Hepatocyte (in vitro differentiated cells): ENCODE data around the gene SNPH. TPM values are rescaled to one million over a fixed set of nuclear protein-coding genes. Genes with fewer than 3 reads are reported as not detected.

ENCODE experiments used
- DNase-seq: peaks from one replicate; pipeline ENCODE4 v3.0.0-alpha.2; 2016; ENCODE audit warnings: low spot score
- H2AFZ ChIP-seq: fragments of 200-600 bp; sonication (generic); 2 replicates; pipeline ENCODE4 v1.6.0; 2016; ENCODE audit warnings: antibody characterized with exemption, mild to moderate bottlenecking
- H3K27ac ChIP-seq: fragments of 200-600 bp; sonication (generic); 2 replicates; pipeline ENCODE4 v1.5.1; 2016; ENCODE audit warnings: mild to moderate bottlenecking
- H3K27me3 ChIP-seq: fragments of 200-600 bp; sonication (generic); 2 replicates; pipeline ENCODE4 v1.6.1; 2016
- H3K36me3 ChIP-seq: fragments of 200-600 bp; sonication (generic); replicated peaks from 2 replicates; pipeline ENCODE4 v1.5.1; 2016; ENCODE audit warnings: low read depth; ENCODE audit not compliant: insufficient read depth
- H3K4me1 ChIP-seq: fragments of 200-600 bp; sonication (generic); 2 replicates; pipeline ENCODE4 v1.5.1; 2016; ENCODE audit warnings: mild to moderate bottlenecking, moderate library complexity; ENCODE audit not compliant: insufficient read depth
- H3K4me2 ChIP-seq: fragments of 200-600 bp; sonication (generic); 2 replicates; pipeline ENCODE4 v1.6.0; 2016
- H3K4me3 ChIP-seq: fragments of 200-600 bp; sonication (generic); 2 replicates; pipeline ENCODE4 v1.5.1; 2016; ENCODE audit warnings: mild to moderate bottlenecking
- H3K79me2 ChIP-seq: fragments of 200-600 bp; sonication (generic); 2 replicates; pipeline ENCODE4 v1.6.0; 2017; ENCODE audit warnings: mild to moderate bottlenecking
- H3K9me2 ChIP-seq: fragments of 200-600 bp; sonication (generic); replicated peaks from 2 replicates; pipeline ENCODE4 v1.6.0; 2017; ENCODE audit warnings: mild to moderate bottlenecking; ENCODE audit not compliant: insufficient read depth
- H3K9me3 ChIP-seq: fragments of 200-600 bp; sonication (generic); 2 replicates; pipeline ENCODE4 v1.5.1; 2016; ENCODE audit warnings: low read depth, mild to moderate bottlenecking
- H4K20me1 ChIP-seq: fragments of 200-600 bp; sonication (generic); 2 replicates; pipeline ENCODE4 v1.6.0; 2016; ENCODE audit warnings: mild to moderate bottlenecking; ENCODE audit not compliant: insufficient read depth, poor library complexity, severe bottlenecking
- EZH2 ChIP-seq: fragments of 200-600 bp; sonication (generic); IDR thresholded peaks from 2 replicates; pipeline ENCODE4 v1.6.1; 2016; ENCODE audit warnings: antibody characterized with exemption, mild to moderate bottlenecking, borderline replicate concordance
- EZH2phosphoT487 ChIP-seq: fragments of 200-600 bp; sonication (generic); IDR thresholded peaks from one replicate; pipeline ENCODE4 v1.6.1; 2018; ENCODE audit warnings: antibody characterized with exemption, mild to moderate bottlenecking, low read depth, moderate library complexity; ENCODE audit not compliant: unreplicated experiment, severe bottlenecking
- WGBS: methylation state at CpG from one replicate; pipeline ENCODE4 v1.1.6; 2016; ENCODE audit warnings: low lambda C conversion rate; ENCODE audit errors: missing lambda C conversion rate; 5-methylcytosine and 5-hydroxymethylcytosine counted together
- polyA plus RNA-seq: library from polyadenylated mRNA; unstranded; fragments of >200 nt; fragmentation: Nextera tagmentation; extraction: Ambion mirVana; gene quantifications from 2 replicates; pipeline ENCODE4 v1.2.1, GENCODE V29; 2016
- total RNA-seq: library from RNA; depleted of rRNA; stranded (reverse); fragments of >200 nt; gene quantifications from 2 replicates; pipeline ENCODE4 v1.2.3, GENCODE V29; 2014
- TF ChIP-seq, protein P1 (sequence below): fragments of 200-600 bp; sonication (generic); IDR thresholded peaks from 2 replicates; pipeline ENCODE4 v1.5.1; 2016; ENCODE audit warnings: antibody characterized with exemption, mild to moderate bottlenecking; ENCODE audit not compliant: poor library complexity

Gene SNPH
- total and polyA plus RNA-seq, 2 experiments from 2014 or later, result 2.3 to 3.7 TPM

DNA sequence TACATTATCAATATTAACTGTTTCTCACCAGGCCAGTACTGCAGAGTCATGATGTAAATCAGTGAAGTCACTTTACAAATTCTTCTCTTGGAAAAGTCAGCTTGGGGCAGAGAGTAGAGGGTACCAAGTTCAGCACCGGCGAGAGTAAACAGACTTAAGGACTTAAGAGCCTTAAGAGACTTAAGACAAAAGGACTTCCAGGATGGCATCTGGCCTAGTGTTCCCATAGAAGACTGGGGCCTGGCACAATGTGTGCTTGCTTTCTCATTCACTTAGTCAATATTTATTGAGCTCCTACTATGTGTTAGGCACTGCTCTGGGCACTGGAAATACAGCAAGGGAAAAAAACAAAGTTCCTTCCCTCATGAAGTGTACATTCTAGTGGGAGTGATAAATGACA, 1.4 kb upstream of the SNPH start:
- no peaks in the 10 kb centered on the region for H3K79me2 ChIP-seq
- no peaks in the 10 kb centered on the region for H3K36me3 ChIP-seq
- H3K9me2 ChIP-seq, result no peaks in the 10 kb centered on the region
- H3K4me3 ChIP-seq, result no peak overlapping the region
- peaks cover 7% of the 10 kb centered on the region for H3K4me1 ChIP-seq
- H3K27ac ChIP-seq, result no peak overlapping the region
- no peak for DNase-seq
- peaks cover 9% of the 10 kb centered on the region for H3K27me3 ChIP-seq
- no peak overlapping the region for H2AFZ ChIP-seq
- H3K9me3 ChIP-seq, result no peaks in the 10 kb centered on the region
- H4K20me1 ChIP-seq, result no peaks in the 10 kb centered on the region
- TF ChIP-seq, protein P1, sequence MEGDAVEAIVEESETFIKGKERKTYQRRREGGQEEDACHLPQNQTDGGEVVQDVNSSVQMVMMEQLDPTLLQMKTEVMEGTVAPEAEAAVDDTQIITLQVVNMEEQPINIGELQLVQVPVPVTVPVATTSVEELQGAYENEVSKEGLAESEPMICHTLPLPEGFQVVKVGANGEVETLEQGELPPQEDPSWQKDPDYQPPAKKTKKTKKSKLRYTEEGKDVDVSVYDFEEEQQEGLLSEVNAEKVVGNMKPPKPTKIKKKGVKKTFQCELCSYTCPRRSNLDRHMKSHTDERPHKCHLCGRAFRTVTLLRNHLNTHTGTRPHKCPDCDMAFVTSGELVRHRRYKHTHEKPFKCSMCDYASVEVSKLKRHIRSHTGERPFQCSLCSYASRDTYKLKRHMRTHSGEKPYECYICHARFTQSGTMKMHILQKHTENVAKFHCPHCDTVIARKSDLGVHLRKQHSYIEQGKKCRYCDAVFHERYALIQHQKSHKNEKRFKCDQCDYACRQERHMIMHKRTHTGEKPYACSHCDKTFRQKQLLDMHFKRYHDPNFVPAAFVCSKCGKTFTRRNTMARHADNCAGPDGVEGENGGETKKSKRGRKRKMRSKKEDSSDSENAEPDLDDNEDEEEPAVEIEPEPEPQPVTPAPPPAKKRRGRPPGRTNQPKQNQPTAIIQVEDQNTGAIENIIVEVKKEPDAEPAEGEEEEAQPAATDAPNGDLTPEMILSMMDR, result no peak
- TF ChIP-seq EZH2phosphoT487, result no peak
- no peak for TF ChIP-seq EZH2
- H3K4me2 ChIP-seq, result no peak overlapping the region
- WGBS, result 52% methylated on average over 2 of the region's 2 CpGs

DNA sequence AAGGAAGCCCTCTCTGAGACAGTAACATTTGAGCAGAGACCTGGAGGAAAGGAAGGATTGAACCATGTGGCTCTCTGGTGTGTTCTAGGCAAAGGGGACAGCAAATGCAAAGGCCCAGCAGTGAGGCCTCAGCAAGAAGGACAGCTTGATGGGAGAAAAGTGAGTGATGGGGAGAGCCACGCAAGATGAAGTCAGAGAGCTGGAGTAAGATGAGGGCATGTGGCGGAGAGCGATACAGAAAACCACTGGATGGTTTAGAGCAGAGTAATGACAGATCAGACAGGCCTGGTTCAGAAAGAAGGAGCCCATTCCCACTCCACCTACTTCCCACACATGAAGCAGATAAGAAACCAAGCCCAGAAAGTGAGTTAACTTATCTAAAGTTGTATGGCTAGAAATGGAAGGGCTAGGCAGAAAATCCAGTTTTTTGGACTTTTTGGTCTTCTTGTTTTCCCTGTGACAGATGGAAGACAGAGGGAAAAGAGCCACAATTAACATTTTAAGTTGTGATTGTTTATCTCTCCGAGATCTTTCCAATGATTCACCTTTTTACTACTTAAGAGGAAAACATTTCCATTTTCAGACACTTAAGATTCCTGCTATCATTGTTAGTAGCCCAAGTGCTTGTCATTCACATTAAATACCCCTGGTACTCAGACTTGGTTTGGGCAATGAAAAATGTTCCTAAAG, 723 bp upstream of the SNPH start:
- WGBS, result 90% methylated on average over 4 of the region's 4 CpGs
- DNase-seq, result no peak
- H3K4me3 ChIP-seq, result peak overlapping the region; percentile 43
- peaks cover 7% of the 10 kb centered on the region for H3K27me3 ChIP-seq
- peak overlapping the region; percentile 94 for H3K4me2 ChIP-seq
- H2AFZ ChIP-seq, result peak overlapping the region; percentile 49
- no peaks in the 10 kb centered on the region for H4K20me1 ChIP-seq
- H3K9me3 ChIP-seq, result no peaks in the 10 kb centered on the region
- H3K79me2 ChIP-seq, result no peaks in the 10 kb centered on the region
- TF ChIP-seq, protein P1, result no peak
- TF ChIP-seq EZH2phosphoT487 (no peak), EZH2 (no peak)
- H3K4me1 ChIP-seq, result peaks cover 7% of the 10 kb centered on the region
- H3K27ac ChIP-seq, result peak overlapping the region; percentile 31
- H3K36me3 ChIP-seq, result no peaks in the 10 kb centered on the region
- H3K9me2 ChIP-seq, result no peaks in the 10 kb centered on the region

DNA sequence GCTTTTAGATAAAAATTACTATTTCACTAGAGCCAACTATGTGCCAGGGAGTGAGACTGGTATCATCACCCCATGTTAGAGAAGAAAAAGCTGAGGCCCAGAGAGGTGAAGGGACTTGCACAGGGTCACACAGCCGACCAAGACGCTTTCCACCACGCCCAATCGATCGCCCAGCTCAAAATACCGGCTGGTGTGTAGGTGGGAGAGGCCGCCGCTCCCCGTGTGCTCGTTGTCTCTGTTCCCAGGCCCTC, 253 bp upstream of the SNPH start:
- Histone ChIP-seq H3K79me2 (no peaks in the 10 kb centered on the region), H3K4me2 (peak overlapping the region; percentile 94), H4K20me1 (no peaks in the 10 kb centered on the region), H3K9me2 (no peaks in the 10 kb centered on the region), H3K36me3 (no peaks in the 10 kb centered on the region), H3K27ac (peak overlapping the region; percentile 31), H3K9me3 (no peaks in the 10 kb centered on the region), H2AFZ (peak overlapping the region; percentile 49), H3K4me1 (peaks cover 7% of the 10 kb centered on the region), H3K27me3 (peaks cover 3% of the 10 kb centered on the region), H3K4me3 (peak overlapping the region; percentile 43)
- TF ChIP-seq EZH2phosphoT487, result no peak
- TF ChIP-seq, protein P1, result no peak
- TF ChIP-seq EZH2, result no peak
- DNase-seq, result no peak
- WGBS, result 1% methylated on average over 10 of the region's 10 CpGs

DNA sequence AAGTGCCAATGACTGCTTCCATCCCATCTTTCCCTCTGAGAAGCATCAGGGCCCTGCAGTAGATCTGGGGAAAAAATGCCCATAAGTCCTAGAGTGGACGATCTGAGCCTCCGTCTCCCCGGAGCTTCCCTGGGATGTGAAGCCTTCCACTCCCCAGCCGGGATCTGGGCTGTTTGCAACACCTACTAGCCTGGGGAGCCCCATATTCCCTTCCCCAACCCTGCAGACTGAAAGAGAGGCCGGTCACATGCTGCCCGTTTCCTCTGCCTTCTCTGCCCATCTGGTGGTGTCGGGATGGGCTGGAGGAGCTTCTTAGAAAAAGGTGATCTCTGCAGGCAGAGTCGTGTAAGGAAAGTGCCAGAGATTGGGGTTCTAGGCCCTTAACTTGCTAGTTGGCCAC, 1.1 kb downstream of the SNPH start:
- no peak overlapping the region for H3K4me3 ChIP-seq
- DNase-seq, result no peak
- H3K9me3 ChIP-seq, result no peaks in the 10 kb centered on the region
- no peaks in the 10 kb centered on the region for H3K79me2 ChIP-seq
- WGBS, result 64% methylated on average over 8 of the region's 8 CpGs
- peaks cover 7% of the 10 kb centered on the region for H3K4me1 ChIP-seq
- H2AFZ ChIP-seq, result no peak overlapping the region
- no peaks in the 10 kb centered on the region for H3K36me3 ChIP-seq
- no peaks in the 10 kb centered on the region for H4K20me1 ChIP-seq
- peak overlapping the region; percentile 94 for H3K4me2 ChIP-seq
- TF ChIP-seq, protein P1, result no peak
- TF ChIP-seq EZH2, result no peak
- TF ChIP-seq EZH2phosphoT487, result no peak
- H3K27ac ChIP-seq, result no peak overlapping the region
- no peaks in the 10 kb centered on the region for H3K27me3 ChIP-seq
- H3K9me2 ChIP-seq, result no peaks in the 10 kb centered on the region
